Measurements from ENCODE around the gene TTC28. TPM values are rescaled to one million over a fixed set of nuclear protein-coding genes. Genes with fewer than 3 reads are reported as not detected.

TTC28 gene
- total RNA-seq, 3 donors from 2014 or later: 9.6 to 32.3 (median 13.2) TPM

DNA sequence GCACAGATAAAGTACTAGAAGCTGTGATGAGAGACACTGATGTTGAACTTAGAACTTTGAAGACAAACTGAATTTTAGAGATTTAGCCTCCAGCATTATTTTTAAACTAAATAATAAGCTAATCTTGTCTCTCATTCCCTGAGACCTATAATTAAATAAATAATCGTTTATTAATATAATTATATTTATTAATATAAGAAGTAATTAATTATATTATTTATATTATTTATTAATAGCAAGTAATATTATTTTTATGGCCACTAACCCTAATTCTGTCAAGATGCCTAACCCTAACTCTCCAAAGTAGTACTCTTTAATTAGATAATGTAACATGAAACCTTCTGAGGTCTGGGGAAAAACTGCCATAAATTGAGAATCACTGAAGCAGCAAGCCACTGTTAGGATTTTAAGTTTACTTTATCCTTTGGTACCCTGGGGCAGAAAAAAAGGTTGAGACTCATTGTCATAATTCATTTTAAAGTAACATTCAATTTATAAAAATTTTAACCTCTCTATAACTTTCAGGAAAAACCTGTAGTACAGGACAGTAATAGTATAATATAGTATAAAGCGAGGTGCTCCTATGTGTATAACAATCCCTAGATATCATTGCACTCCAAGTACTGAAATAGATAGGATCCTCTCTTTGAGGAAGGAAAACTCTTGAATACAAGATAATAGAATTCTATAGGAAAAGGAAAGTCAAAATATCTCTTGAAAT, 85.4 kb downstream of the TTC28 start:
- DNase-seq (no peak), ATAC-seq (no peak)
- no peaks in the 10 kb centered on the region for H3K9me3 ChIP-seq
- no peaks in the 10 kb centered on the region for H3K36me3 ChIP-seq (ENCODE audit: low read depth)
- H3K4me3 ChIP-seq: no peak overlapping the region
- intact Hi-C loops (cut with DNase I, micrococcal nuclease): loop anchor here (2.0 to 10.0 kb wide), 4 partner anchors 539 to 572 kb away; no protein-coding TSS in a partner anchor
- H3K4me1 ChIP-seq (ENCODE audit: low read depth): no peaks in the 10 kb centered on the region
- TF ChIP-seq, protein P1, sequence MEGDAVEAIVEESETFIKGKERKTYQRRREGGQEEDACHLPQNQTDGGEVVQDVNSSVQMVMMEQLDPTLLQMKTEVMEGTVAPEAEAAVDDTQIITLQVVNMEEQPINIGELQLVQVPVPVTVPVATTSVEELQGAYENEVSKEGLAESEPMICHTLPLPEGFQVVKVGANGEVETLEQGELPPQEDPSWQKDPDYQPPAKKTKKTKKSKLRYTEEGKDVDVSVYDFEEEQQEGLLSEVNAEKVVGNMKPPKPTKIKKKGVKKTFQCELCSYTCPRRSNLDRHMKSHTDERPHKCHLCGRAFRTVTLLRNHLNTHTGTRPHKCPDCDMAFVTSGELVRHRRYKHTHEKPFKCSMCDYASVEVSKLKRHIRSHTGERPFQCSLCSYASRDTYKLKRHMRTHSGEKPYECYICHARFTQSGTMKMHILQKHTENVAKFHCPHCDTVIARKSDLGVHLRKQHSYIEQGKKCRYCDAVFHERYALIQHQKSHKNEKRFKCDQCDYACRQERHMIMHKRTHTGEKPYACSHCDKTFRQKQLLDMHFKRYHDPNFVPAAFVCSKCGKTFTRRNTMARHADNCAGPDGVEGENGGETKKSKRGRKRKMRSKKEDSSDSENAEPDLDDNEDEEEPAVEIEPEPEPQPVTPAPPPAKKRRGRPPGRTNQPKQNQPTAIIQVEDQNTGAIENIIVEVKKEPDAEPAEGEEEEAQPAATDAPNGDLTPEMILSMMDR (IDR thresholded peaks at IDR 0.05): no peak

DNA sequence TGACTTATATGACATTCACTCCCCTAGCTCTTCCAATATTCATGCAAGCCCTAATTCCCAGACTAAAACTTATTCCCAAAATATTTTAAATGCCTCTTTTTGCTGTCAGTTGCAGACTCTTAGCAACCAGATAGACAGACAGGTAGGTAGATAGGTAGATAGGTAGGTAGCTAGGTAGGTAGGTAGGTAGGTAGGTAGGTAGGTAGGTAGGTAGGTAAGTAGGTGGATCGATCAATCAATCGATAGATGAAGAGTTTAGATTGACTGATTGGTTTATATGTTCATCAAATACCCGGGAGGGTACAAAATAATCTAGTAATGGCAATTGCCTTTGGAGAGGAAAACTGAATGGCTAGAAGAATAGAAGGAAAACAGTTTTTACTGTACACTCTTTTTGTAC, 86.3 kb downstream of the TTC28 start:
- no peaks in the 10 kb centered on the region for H3K4me1 ChIP-seq (ENCODE audit: low read depth)
- no peak overlapping the region for H3K4me3 ChIP-seq
- DNase-seq (no peak), ATAC-seq (no peak)
- no peaks in the 10 kb centered on the region for H3K36me3 ChIP-seq (ENCODE audit: low read depth)
- no peaks in the 10 kb centered on the region for H3K9me3 ChIP-seq
- TF ChIP-seq, protein P1 (IDR thresholded peaks at IDR 0.05): no peak
- intact Hi-C loops (cut with DNase I, micrococcal nuclease): loop anchor here (5.0 to 10.0 kb wide), 3 partner anchors 538 to 571 kb away; no protein-coding TSS in a partner anchor

DNA sequence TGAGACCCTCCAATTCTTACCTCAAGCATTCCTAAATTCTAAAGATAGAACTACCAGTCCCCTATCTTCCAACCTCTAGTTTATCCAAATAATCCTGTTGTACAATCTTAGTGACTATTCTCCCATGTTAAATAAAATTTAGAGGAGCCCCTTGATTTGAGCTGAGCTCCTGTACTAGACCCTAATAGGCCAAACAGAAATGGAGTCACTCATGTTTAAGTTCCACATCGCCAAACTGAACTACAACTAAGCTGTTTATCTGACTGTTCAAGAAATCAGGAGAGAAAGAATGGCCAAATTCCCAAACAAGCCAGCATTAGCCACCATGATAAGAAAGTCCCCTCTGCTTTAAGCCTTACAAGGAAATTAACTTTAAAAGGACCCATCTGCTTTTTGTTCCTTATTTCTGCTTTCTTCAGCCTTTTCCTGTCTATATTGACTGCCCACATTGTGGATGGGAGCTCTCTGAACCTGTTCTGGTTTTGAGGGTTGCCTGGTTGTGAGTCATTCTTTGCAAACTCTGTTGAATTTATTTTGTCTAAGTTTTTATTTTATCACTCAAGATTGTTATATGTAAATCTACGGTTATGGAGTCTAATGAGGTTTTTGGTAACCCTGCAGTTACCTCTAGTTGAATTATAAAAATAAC, 90.4 kb downstream of the TTC28 start:
- ATAC-seq (no peak), DNase-seq (no peak)
- Histone ChIP-seq H3K4me3 (no peak overlapping the region), H3K9me3 (no peaks in the 10 kb centered on the region), H3K4me1 (ENCODE audit: low read depth) (no peaks in the 10 kb centered on the region), H3K36me3 (ENCODE audit: low read depth) (no peaks in the 10 kb centered on the region)
- intact Hi-C loops (cut with DNase I, micrococcal nuclease): no loop called here
- TF ChIP-seq, protein P1 (IDR thresholded peaks at IDR 0.05): no peak

DNA sequence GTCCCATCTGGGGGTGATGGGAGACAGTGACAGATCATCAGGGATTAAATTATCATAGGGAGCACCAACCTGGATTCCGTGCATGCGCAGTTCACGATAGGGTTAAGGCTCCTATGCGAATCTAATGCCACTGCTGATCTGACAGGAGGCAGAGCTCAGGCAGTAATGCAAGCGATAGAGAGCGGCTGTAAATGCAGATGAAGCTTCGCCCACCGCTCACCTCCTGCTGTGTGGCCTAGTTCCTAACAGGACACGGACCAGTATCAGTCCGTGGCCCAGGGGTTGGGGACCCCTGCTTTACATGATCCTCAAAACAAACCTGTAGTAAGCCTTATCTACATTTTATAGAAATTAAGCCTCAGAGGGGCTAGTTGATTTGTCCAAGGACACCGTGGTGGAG, 94.3 kb downstream of the TTC28 start:
- H3K4me3 ChIP-seq: no peak overlapping the region
- no peaks in the 10 kb centered on the region for H3K4me1 ChIP-seq (ENCODE audit: low read depth)
- DNase-seq (no peak), ATAC-seq (no peak)
- intact Hi-C loops (cut with DNase I, micrococcal nuclease): no loop called here
- H3K36me3 ChIP-seq (ENCODE audit: low read depth): no peaks in the 10 kb centered on the region
- TF ChIP-seq, protein P1 (IDR thresholded peaks at IDR 0.05): no peak
- no peaks in the 10 kb centered on the region for H3K9me3 ChIP-seq

DNA sequence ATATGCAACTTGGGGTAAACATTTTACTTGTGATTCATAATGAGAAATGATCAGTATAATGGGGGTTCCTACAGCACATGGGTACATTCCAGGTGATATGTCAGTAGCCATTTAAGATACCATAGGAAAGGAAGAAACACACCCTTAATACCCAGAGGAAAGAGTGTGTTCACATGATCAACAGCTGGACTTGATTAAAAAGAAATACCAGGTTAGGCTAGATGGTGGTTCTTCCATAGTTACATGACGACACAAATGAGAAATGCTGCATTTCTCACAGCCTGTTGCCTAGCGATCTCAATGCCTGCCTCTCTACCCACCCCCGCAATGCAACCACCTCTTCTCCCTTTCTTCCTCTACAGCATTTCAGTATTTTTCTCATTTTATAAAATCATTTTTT, 96.8 kb downstream of the TTC28 start:
- Histone ChIP-seq H3K4me3 (no peak overlapping the region), H3K9me3 (no peaks in the 10 kb centered on the region), H3K4me1 (ENCODE audit: low read depth) (no peaks in the 10 kb centered on the region), H3K36me3 (ENCODE audit: low read depth) (no peaks in the 10 kb centered on the region)
- TF ChIP-seq, protein P1 (IDR thresholded peaks at IDR 0.05): no peak
- intact Hi-C loops (cut with DNase I, micrococcal nuclease): no loop called here
- DNase-seq (no peak), ATAC-seq (no peak)

Data from mucosa of descending colon (tissue), 3 donors.